ENCODE data around the gene HIVEP3. TPM values are rescaled to one million over a fixed set of nuclear protein-coding genes. Genes with fewer than 3 reads are reported as not detected.

HIVEP3 gene
- total and polyA plus RNA-seq, 2 donors (not counting 1 experiment from before 2014, with no cell fraction given), result 2.0 to 5.1 TPM

- CTCF ChIA-PET, result no interaction called here
Observed at GRCh38 chr1:41566969-41567368, 351.8 kb downstream of the HIVEP3 start.

GRCh38 chr1:41566274-41566885 lies 352.3 kb downstream of the HIVEP3 start:
- H3K36me3 ChIP-seq (replicated peaks in 1 of 2; ENCODE audit: control extremely low read depth in 1 of 2, control insufficient read depth in 1 of 2, extremely low read depth in 1 of 2, insufficient read depth in 2 of 2, low read length in 1 of 2), result peaks cover 0 to 21% of the 10 kb centered on the region in 2 experiments
- no peak overlapping the region for H3K27ac Mint-ChIP-seq
- H4K20me1 ChIP-seq (ENCODE audit: control insufficient read depth, insufficient read depth, low read length, poor library complexity, severe bottlenecking), result no peaks in the 10 kb centered on the region
- POLR2A ChIA-PET, result no interaction called here
- H3K9ac ChIP-seq (ENCODE audit: low read length), result no peak overlapping the region
- no peaks in the 10 kb centered on the region for H3K27me3 Mint-ChIP-seq
- no peak overlapping the region for H2AFZ ChIP-seq (ENCODE audit: insufficient read depth, low read depth, low read length, poor library complexity, severe bottlenecking)
- no peak for DNase-seq
- no peaks in the 10 kb centered on the region for H3K27me3 ChIP-seq (replicated peaks in 1 of 4; ENCODE audit: control extremely low read depth in 1 of 4, control insufficient read depth in 3 of 4, insufficient read depth in 4 of 4, low read length in 3 of 4)
- H3K9me3 ChIP-seq (ENCODE audit: control extremely low read depth in 1 of 3, control insufficient read depth in 2 of 3, insufficient read depth in 1 of 3, low read length in 2 of 3), result no peaks in the 10 kb centered on the region
- H3K4me1 Mint-ChIP-seq, result peaks cover 7% of the 10 kb centered on the region
- H3K4me3 Mint-ChIP-seq, result no peak overlapping the region
- intact Hi-C loops (cut with micrococcal nuclease), result no loop called here
- no peak overlapping the region for H3K27ac ChIP-seq (ENCODE audit: low read length in 2 of 2)
- H3K9me3 Mint-ChIP-seq (ENCODE audit: insufficient read depth), result no peaks in the 10 kb centered on the region
- ATAC-seq (ENCODE audit: low read depth), result no peak
- no peak overlapping the region for H3K4me2 ChIP-seq (replicated peaks; ENCODE audit: low read depth, low read length, poor library complexity, severe bottlenecking)
- WGBS (ENCODE audit: insufficient coverage), result 75% methylated on average over 5 of the region's 5 CpGs
- TF ChIP-seq EZH2 (IDR thresholded peaks at IDR 0.05; ENCODE audit: borderline replicate concordance, insufficient read depth, low read depth, low read length, poor library complexity, severe bottlenecking), result no peak
- TF ChIP-seq CTCF (IDR thresholded peaks at IDR 0.05), result no peak
- peaks cover 7% of the 10 kb centered on the region for H3K79me2 ChIP-seq (ENCODE audit: control insufficient read depth, insufficient read depth, low read length)
- no peak overlapping the region for H3K4me3 ChIP-seq (ENCODE audit: control extremely low read depth in 1 of 5, extremely low read depth in 1 of 5, insufficient read depth in 1 of 5, low read depth in 2 of 5, low read length in 4 of 5)
- peaks cover 0 to 5% of the 10 kb centered on the region in 2 donors for H3K4me1 ChIP-seq (ENCODE audit: control insufficient read depth in 2 of 2, insufficient read depth in 2 of 2, low read length in 2 of 2)
- CTCF ChIA-PET, result no interaction called here

More at GRCh38 chr1:41566969-41567368, 351.8 kb downstream of the HIVEP3 start:
- Mint-ChIP-seq H3K4me3 (no peak overlapping the region), H3K9me3 (ENCODE audit: insufficient read depth) (no peaks in the 10 kb centered on the region), H3K4me1 (peaks cover 7% of the 10 kb centered on the region), H3K27ac (no peak overlapping the region), H3K27me3 (no peaks in the 10 kb centered on the region)
- Histone ChIP-seq H3K27ac (ENCODE audit: low read length in 2 of 2) (no peak overlapping the region), H3K9me3 (ENCODE audit: control extremely low read depth in 1 of 3, control insufficient read depth in 2 of 3, insufficient read depth in 1 of 3, low read length in 2 of 3) (no peaks in the 10 kb centered on the region), H3K4me1 (ENCODE audit: control insufficient read depth in 2 of 2, insufficient read depth in 2 of 2, low read length in 2 of 2) (peaks cover 0 to 5% of the 10 kb centered on the region in 2 donors), H3K36me3 (replicated peaks in 1 of 2; ENCODE audit: control extremely low read depth in 1 of 2, control insufficient read depth in 1 of 2, extremely low read depth in 1 of 2, insufficient read depth in 2 of 2, low read length in 1 of 2) (peaks cover 0 to 23% of the 10 kb centered on the region in 2 experiments), H3K4me3 (ENCODE audit: control extremely low read depth in 1 of 5, extremely low read depth in 1 of 5, insufficient read depth in 1 of 5, low read depth in 2 of 5, low read length in 4 of 5) (no peak overlapping the region), H2AFZ (ENCODE audit: insufficient read depth, low read depth, low read length, poor library complexity, severe bottlenecking) (no peak overlapping the region), H3K27me3 (replicated peaks in 1 of 4; ENCODE audit: control extremely low read depth in 1 of 4, control insufficient read depth in 3 of 4, insufficient read depth in 4 of 4, low read length in 3 of 4) (no peaks in the 10 kb centered on the region), H3K79me2 (ENCODE audit: control insufficient read depth, insufficient read depth, low read length) (peaks cover 7% of the 10 kb centered on the region), H4K20me1 (ENCODE audit: control insufficient read depth, insufficient read depth, low read length, poor library complexity, severe bottlenecking) (no peaks in the 10 kb centered on the region), H3K9ac (ENCODE audit: low read length) (no peak overlapping the region), H3K4me2 (replicated peaks; ENCODE audit: low read depth, low read length, poor library complexity, severe bottlenecking) (no peak overlapping the region)
- no peak for TF ChIP-seq EZH2 (IDR thresholded peaks at IDR 0.05; ENCODE audit: borderline replicate concordance, insufficient read depth, low read depth, low read length, poor library complexity, severe bottlenecking)
- TF ChIP-seq CTCF (IDR thresholded peaks at IDR 0.05), result no peak
- ATAC-seq (ENCODE audit: low read depth) (no peak), DNase-seq (no peak)
- POLR2A ChIA-PET, result no interaction called here
- intact Hi-C loops (cut with micrococcal nuclease), result no loop called here
- 100% methylated on average over 1 of the region's 2 CpGs for WGBS (ENCODE audit: insufficient coverage)
